GM18873 (cell line): ENCODE measurements around the gene TEAD1.

Experiments used
- ATAC-seq: cut with Tn5 transposase; IDR thresholded peaks from one replicate; pipeline ENCODE4 v1.9.1; 2021; ENCODE audit warnings: mild to moderate bottlenecking, moderate library complexity, moderate number of reproducible peaks; ENCODE audit not compliant: unreplicated experiment, low FRiP score

TEAD1 gene

DNA sequence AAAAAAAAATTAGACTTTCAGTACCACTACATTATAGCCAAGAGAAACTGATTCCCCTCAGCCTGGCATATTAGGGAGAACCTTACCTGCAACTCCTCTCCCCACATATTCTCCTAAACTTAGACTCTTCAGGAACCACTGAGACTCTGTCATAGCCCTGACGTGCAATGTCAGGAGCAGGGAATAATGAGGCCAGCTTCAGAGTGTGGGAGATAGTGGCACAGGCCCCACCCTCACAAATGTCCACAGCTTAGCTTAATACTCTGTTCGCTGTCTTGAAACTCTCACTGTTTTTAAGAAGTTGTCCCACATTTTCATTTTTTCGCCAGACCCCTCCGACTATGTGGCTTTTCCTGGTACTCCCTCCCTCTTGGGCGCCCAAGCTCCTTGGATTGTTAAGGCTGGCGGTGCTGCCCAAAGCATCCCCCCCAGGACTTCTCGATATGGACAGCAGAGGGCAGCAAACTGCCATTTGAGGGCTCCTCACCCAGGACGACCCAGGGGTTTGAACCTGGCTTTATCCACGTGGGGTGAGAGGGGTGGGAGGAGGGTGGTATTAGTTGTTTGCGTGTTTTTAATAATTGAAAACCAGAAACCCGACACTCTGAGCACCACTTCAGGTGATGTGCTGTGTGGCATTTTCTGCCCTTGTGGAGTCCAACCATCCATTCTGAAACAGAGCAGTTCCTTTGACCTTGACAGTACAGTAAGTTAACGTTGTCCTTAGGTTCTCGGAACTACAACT lies 289.7 kb downstream of the TEAD1 start:
- no peak for ATAC-seq

- no peak for ATAC-seq
These were observed 290.4 kb downstream of the TEAD1 start for GRCh38 chr11:12964650-12965049.

DNA sequence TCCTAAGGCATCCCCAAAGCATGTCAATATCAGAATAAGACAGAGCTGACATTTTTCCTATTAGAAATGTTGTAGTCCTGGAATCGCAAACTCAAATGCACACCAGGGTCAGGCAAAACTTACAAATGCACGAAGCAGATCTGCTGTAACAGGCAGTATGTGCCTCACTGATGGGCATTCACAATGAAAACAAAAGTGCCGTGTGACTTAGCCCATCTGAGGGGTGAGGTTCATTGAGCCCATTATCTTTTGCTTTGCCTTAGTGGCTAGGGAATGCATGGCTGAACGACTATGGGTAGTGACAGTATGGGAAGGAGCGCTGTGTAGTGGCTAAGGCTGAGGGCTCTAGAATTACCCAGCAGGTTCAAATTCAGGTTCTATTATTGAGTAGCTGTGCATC lies 291.8 kb downstream of the TEAD1 start:
- no peak for ATAC-seq

DNA sequence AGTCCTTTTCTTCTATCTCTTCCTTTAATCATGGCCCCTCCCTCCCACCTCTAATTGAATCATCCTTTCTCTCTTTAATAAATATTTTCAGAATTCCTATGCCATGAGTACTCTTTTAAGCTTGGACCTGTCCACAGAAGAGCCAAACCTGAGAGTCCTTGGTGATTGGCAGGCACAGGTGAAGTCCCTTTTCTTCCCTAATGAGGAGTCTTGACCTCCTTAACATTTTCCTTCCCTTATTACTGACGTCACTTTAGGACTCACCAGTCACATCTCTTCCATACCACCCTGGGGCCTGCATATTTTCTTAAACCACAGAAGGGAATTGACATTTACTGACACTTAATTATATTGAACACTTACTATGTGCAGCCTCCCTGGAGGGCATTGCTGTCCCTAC lies 293.9 kb downstream of the TEAD1 start:
- ATAC-seq, result no peak

DNA sequence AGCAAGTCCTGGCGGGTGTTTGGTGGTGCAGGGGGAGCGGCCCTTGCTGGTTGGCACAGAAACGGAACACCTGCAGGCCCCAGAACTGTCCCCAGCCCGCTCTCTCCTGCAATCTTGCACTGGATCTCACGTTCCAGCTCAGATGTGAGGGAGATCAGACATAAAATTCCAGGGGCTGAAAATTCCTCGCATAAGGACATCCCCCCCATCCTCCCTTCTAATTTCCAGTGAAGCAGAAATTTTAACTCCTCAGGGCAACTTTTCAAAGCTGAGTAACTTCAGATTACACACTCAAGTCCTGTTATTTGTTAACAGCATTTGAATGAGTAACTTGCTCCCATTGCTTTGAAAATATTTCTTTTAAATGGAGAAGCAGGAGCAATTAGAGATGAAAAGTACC lies 294.6 kb downstream of the TEAD1 start:
- no peak for ATAC-seq

GRCh38 chr11:12971955-12972354 lies 297.7 kb downstream of the TEAD1 start:
- no peak for ATAC-seq

GRCh38 chr11:12973528-12974181 lies 299.4 kb downstream of the TEAD1 start:
- ATAC-seq, result no peak

DNA sequence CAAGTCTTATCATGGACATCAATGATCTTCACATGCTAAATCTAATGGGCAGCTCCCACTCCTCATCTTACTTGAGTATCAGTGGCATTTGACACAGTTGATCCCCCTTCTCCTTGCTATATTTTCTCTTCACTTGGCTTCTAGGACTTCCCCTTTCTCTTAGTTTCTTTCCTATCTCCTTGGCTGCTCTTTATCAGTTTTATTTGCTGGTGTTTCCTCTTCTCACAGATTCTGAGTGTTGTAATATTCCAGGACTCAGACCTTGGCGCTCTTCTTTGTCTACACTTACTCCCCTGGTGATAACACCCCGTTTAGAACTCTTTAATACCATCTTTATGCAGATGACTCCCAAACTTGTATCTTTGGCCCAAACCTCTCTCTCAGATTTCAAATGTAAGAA lies 301.0 kb downstream of the TEAD1 start:
- ATAC-seq, result no peak

DNA sequence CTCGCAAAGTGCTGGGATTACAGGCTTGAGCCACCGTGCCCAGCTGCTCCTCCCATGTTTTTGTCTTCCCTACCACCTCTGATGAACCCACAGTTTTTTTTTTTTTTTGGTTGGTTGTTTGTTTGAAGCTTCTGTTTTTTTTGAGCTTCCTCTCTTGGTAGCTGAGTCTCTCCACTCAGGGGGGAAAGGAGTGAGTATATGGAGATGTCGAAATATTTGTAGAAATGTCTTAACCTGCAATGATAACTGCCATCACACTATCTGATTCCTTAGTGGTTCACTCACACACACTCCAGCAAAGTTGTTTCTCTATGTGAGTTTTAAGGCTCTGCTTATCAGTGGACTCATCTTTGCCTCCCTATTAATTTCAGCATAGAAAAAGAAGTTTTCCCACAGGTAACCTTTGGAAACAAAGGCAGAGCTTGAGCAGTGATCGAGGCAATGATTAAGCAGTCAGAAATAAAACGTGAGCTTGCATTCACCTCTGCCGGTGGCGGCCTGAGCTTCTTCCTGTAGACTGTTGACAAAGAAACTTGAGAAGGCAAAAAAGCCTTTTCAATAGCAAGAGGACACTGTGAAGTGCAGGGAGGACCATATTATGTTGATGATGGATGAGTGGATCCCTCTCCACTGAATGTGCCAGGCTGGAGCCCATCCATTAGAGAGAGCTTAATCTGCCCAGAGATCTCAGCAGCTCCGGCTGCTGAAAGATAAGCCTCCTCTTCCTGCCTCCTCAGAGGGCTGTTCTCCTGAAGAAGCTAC lies 305.9 kb downstream of the TEAD1 start:
- ATAC-seq, result no peak

DNA sequence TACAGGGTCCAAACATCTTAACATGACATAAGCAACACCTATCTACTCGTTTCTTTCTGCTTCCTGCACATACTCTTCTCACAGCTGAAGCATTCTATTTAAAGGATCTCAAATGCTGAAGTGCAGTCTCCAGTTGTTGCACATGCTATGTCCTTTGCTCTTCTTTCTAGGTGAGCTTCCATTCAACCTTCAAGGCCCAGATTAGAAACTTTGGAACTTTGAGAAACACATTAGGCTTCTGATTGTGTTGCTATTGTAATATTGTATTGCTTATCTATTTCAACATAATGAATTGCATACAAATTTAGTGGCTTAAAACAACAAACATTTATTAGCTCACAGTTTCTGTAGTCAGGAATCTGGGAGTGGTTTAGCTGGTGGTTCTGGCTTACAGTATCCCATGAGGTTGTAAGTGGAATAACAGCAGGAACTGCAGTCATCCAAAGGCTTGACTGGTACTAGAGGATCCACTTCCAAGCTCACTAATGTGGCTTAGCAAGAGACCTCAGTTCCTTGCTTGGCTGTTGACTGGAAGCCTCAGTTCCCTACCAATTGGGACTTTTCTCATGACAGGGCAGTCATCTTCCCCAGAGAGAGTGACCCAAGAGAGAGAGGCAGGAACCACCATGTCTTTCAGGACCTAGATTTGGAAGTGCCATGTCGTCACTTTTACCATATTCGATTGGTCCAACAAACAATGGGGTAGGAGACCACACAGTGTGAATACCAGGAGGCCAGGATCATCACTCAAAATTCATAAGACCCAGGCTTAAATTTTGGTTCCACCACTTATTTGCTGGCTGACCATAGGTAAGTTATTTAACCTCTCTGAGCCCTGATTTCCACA lies 307.7 kb downstream of the TEAD1 start:
- no peak for ATAC-seq

- no peak for ATAC-seq
These were observed 309.1 kb downstream of the TEAD1 start for GRCh38 chr11:12983336-12983735.

DNA sequence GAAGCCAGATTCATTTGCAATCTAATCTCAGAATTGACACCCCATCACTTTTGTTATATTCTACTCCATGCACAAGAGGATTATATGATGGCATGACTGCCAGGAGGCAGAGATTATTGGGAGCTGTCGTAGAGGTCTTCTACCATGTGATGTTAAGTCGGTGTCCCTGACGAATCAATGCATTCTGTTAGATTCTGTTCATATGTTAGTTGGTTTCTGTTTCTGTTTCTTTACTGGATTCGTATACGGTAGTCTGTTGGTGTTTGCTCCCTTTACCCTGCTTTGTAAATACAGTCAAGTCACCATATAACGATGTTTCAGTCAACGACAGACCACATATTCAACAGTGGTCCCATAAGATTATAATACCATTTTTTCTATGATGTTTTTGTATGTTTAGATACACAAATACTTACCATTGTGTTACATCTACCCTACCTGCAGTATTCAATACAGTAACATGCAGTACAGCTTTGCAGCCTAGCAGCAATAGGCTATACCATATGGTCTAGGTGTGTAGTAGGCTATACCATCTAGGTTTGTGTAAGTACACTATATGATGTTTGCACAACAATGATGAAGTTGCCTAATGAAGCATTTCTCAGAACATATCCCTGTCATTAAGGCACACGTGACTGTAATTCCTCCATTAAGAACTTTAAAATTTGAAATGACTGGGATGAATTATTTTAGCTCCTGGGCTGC lies 312.1 kb downstream of the TEAD1 start:
- no peak for ATAC-seq

DNA sequence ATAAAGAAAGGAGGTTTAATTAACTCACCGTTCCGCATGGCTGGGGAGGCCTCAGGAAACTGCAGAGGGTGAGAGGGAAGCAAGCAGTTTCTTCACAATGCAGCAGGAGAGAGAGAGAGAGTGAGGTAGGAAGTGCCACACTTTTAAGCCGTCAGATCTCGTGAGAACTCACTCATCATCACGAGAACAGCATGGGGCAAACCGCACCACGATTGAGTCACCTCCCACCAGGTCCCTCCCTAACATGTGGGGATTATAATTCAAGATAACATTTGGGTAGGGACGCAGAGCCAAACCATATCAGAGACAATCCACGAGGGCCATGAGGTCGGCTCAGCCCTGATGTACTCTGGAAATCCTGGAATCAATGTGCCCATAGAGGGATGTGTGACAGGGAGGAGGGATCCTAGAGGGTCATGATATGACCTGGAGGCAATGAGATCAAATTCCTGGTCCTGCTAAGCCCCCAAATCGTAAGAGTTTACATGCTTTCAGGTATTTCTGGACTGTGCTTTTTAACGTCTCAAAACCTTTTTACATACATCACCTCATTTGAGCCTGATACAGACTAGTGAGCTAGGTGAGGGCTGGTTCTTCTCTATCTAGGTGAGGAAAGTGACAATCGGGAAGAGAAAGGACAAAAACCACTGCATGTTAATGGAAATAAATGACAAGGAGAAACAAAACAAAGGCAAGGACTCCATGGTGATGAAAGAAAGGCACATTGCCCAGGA lies 315.4 kb downstream of the TEAD1 start:
- ATAC-seq, result no peak

- no peak for ATAC-seq
These were observed 315.9 kb downstream of the TEAD1 start for GRCh38 chr11:12990162-12990480.

- no peak for ATAC-seq
These were observed 317.2 kb downstream of the TEAD1 start for GRCh38 chr11:12991426-12991825.

DNA sequence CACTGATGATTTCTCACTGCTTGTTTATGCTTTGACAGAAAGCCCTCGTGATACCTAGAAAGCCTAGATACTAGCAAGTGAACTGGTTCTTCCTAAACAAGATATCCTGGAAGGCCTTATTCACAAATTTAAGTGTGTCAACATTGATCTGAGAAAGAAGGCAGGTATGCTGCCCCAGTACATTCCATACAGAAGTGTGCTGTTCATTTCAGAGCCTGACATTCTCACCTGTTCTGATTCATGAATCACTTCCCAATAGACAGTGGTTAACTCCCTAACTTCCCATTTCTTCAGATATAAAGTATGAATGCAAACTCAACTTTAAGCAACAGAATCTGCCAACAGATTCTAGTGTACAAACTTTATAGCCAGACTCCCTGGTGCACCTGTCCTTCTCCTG lies 319.4 kb downstream of the TEAD1 start:
- ATAC-seq, result no peak
